Posterior cingulate gyrus (tissue), 11 donors: ENCODE results near the gene MUC6.

Experiments
- DNase-seq, 10 donors: peaks; one replicate each; pipeline versions ENCODE4 v3.0.0 to v3.0.0-alpha.2; 2020 to 2021; ENCODE audit warnings: mixed read lengths in 3 of 10
- intact Hi-C: fragments of 100-400 bp; cut with DNase I; formaldehyde crosslinking; loops from one replicate; pipeline ENCODE4 v1.15.1; 2023

MUC6 gene, protein sequence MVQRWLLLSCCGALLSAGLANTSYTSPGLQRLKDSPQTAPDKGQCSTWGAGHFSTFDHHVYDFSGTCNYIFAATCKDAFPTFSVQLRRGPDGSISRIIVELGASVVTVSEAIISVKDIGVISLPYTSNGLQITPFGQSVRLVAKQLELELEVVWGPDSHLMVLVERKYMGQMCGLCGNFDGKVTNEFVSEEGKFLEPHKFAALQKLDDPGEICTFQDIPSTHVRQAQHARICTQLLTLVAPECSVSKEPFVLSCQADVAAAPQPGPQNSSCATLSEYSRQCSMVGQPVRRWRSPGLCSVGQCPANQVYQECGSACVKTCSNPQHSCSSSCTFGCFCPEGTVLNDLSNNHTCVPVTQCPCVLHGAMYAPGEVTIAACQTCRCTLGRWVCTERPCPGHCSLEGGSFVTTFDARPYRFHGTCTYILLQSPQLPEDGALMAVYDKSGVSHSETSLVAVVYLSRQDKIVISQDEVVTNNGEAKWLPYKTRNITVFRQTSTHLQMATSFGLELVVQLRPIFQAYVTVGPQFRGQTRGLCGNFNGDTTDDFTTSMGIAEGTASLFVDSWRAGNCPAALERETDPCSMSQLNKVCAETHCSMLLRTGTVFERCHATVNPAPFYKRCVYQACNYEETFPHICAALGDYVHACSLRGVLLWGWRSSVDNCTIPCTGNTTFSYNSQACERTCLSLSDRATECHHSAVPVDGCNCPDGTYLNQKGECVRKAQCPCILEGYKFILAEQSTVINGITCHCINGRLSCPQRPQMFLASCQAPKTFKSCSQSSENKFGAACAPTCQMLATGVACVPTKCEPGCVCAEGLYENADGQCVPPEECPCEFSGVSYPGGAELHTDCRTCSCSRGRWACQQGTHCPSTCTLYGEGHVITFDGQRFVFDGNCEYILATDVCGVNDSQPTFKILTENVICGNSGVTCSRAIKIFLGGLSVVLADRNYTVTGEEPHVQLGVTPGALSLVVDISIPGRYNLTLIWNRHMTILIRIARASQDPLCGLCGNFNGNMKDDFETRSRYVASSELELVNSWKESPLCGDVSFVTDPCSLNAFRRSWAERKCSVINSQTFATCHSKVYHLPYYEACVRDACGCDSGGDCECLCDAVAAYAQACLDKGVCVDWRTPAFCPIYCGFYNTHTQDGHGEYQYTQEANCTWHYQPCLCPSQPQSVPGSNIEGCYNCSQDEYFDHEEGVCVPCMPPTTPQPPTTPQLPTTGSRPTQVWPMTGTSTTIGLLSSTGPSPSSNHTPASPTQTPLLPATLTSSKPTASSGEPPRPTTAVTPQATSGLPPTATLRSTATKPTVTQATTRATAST (N-terminal part only)

DNA sequence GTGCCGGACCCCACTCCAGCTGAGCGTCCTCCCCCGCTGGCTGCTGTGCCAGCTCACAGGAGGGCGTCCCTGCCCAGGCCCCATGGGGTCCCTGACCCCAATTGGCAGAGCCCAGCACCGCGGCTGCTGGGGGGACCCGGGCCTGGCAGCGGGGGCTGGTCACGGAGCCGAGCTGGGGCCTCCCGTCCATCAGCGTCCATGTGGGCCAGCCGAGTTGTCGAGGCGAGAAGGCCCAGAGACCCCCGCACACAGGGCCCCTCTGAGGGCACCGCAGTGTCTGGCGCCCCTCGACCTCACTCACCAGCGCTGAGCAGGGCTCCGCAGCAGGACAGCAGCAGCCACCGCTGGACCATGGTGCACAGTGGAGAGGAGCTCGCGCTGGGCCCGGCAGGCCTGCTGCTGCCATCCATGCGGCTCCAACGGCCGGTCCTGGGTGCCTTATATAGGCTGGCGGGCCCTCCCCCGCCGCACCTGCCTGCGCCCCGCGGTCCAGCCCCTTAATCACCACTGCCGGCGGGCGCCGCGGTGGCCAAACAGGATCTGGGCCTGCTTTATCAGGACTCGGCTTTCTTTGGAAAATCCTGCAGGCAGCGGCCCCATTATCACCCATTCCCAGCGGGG is at the start of gene MUC6:
Gene MUC6, minus strand, starts transcription at position 416 of the 621 bp plus-strand sequence. Its CDS starts 63 bp downstream, at position 353.
- intact Hi-C loops: no loop called here
- DNase-seq: no peak

DNA sequence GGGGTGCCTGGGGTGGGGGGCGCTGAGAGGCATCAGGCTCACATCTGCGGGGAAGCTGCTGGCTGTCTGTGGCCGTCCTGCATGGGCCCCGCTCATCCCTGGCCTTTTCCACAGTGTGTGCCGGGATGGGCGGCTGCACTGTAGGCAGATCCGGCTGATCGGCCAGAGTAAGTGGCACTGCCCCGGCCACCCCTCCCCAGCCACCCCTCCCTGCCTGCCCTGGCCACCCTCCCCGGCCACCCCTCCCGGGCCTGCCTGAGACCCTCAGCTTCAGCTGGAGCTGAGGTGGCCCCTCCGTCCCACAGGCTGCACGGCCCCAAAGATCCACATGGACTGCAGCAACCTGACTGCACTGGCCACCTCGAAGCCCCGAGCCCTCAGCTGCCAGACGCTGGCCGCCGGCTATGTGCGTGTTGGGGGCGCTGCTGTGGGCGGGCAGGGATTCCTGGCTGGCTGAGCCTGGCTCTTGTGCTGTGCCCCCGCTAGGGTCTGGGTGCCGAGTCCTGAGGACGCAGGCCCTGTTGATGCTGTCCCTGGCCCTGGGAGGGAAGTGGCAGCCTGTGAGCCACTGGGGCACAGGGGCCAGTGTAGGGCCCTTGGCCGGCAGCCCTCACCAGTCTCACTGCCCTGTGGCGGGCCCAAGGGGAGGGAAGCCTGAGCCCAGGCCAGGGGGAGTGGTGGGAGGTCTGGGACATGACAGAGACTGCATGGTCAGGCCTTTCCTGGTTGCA is 49.1 kb upstream of the MUC6 start:
- DNase-seq: peak in 7 of 10 donors; percentile 5 to 80 (median 26)
- intact Hi-C loops: no loop called here

DNA sequence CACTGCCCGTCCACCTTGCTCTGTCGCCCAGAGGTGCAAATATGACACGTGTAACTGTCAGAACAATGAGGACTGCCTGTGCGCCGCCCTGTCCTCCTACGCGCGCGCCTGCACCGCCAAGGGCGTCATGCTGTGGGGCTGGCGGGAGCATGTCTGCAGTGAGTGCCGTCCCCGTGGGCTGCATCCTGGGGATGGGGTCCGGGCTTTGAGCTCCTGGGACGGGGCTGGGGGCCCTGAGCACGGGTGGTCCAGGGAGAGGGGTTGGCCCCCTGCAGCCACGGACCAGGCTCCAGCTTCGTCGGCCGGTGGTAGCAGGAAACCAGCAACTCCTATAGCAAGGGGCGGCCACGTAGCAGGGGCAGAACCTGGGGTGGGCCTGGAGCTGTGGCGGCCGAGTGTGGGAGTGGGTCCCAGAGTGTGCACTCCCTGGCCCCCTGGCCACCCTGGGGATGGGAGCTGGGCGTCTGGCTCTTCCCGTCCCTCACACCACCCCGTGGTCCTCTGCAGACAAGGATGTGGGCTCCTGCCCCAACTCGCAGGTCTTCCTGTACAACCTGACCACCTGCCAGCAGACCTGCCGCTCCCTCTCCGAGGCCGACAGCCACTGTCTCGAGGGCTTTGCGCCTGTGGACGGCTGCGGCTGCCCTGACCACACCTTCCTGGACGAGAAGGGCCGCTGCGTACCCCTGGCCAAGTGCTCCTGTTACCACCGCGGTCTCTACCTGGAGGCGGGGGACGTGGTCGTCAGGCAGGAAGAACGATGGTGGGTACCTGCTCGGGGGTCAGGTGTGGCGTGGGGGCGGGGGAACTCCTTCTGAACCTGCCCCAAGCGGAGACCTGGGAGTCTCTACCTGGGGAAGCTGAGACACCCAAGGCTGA is 48.3 kb upstream of the MUC6 start:
- DNase-seq: peak in 7 of 10 donors; percentile 0 to 73 (median 12)
- intact Hi-C loops: no loop called here

DNA sequence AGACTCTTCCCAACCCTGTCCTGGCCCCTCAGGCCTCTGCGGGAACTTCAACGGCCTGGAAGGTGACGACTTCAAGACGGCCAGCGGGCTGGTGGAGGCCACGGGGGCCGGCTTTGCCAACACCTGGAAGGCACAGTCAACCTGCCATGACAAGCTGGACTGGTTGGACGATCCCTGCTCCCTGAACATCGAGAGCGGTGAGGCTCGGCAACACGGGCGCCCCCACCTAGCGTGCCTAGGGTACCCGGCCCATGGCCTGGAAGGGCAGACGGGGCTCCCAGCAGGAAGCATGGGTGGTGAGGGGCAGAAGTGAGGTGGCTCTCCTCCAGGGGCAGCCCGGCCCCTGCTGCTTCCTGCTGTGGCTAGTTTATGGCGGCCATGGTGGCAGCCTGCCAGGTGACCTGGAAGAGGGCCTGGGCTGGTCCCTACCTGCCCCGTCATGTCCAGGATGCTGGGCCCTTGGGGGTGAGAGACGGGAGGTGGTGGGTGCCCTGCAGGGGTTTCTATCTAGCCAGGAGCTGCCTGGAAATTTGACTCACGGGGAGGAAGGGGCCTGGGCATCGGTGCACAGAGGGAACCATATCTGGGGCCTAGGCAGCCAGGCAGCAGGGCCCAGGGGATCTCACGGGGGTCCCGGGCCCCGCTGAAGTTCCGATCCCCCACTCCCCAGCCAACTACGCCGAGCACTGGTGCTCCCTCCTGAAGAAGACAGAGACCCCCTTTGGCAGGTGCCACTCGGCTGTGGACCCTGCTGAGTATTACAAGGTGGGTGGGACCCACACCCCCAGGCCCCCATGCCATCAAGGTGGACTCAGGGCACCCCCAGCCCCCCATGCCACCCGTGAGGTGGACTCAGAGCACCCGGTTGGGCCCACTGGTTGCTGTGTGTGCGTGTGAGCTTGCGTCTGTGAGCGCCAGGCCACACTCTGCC is 47.4 kb upstream of the MUC6 start:
- intact Hi-C loops: no loop called here
- DNase-seq: peak in 7 of 10 donors; percentile 5 to 83 (median 27)

DNA sequence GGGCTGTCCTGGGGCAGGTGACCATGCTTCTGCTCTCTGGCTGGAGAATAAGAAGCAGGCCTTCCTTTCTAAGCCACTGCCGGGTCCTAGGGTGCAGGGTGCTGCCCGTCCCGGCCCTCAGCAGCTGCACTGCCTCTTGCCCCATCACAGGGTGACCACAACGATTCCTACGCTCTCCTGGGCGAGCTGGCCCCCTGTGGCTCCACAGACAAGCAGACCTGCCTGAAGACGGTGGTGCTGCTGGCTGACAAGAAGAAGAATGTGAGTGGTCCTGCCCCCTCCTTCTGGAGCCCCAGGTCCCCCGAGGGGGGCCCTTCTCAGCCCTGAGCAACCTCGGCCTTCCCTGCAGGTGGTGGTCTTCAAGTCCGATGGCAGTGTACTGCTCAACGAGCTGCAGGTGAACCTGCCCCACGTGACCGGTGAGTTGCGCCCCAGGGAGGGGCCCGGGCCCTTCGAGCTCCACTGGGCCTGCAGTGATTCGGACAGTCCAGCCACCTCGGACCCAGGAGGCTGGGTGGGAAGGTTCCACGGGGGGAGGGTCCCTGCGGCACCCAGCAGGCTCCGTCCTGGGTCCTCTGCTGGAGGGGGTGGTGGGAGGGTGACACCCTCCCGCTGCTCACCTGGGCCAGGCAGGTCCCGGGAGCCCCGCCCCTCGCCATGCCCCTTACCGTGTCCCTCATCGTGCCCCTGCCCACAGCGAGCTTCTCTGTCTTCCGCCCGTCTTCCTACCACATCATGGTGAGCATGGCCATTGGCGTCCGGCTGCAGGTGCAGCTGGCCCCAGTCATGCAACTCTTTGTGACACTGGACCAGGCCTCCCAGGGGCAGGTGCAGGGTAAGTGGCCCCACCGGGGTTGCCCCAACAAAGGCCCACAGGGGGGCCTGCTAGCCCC is 46.5 kb upstream of the MUC6 start:
- DNase-seq: peak in 6 of 10 donors; percentile 3 to 80 (median 36)
- intact Hi-C loops: no loop called here

DNA sequence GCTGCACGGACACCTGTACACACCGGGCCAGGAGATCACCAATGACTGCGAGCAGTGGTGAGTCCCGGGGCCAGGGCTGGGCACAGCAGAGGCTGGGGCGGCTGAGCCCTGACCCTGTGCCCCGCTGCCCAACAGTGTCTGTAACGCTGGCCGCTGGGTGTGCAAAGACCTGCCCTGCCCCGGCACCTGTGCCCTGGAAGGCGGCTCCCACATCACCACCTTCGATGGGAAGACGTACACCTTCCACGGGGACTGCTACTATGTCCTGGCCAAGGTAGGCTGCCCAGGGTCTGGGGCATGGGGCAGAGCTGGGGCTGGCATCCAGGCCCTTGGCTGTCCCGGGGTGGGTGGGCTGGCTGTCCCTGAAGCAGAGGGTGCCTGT is 45.8 kb upstream of the MUC6 start:
- DNase-seq: peak in 5 of 10 donors; percentile 6 to 72 (median 47)
- intact Hi-C loops: no loop called here

DNA sequence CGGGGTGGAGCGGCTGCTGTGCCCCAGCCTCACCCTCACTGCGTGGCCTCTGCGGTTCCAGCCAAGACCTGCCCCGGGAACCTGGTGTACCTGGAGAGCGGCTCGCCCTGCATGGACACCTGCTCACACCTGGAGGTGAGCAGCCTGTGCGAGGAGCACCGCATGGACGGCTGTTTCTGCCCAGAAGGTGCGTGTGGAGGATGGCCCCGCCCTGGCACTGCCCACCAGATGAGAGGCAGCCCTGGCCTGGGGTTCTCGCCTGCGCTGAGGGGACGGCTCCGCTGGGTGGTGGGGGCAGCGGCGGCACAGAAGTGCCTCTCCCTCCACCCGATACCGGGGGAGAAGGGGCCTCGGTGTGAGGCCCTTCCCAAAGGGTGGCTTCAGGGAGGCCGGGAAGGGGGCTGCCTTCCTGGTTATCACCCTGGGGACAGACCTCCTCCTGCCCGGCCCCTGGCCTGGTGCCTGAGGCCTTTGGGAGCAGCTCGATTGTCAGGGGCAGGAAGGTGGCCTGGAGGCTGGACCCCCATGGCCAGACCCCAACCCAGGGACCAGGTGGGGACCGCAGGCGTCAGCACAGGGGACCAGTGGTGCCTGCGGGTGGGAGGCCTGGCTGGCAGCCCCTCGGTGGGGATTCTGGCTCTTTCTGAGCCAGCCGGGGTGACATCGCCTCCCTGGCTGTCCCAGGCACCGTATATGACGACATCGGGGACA is 45.2 kb upstream of the MUC6 start:
- peak in 4 of 10 donors; percentile 25 to 82 (median 72) for DNase-seq
- intact Hi-C loops: no loop called here

DNA sequence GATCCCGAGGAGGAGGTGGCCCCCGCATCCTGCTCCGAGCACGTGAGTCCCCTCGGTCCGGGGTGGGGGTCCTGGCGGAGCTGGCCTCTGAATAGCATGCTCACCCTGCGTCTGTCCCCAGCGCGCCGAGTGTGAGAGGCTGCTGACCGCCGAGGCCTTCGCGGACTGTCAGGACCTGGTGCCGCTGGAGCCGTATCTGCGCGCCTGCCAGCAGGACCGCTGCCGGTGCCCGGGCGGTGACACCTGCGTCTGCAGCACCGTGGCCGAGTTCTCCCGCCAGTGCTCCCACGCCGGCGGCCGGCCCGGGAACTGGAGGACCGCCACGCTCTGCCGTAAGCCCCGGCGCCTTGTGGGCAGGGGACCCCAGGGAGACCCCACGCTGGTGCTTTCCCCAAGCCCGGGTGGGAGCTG is 41.7 kb upstream of the MUC6 start:
- DNase-seq: peak in 6 of 10 donors; percentile 6 to 86 (median 39)
- intact Hi-C loops: no loop called here

DNA sequence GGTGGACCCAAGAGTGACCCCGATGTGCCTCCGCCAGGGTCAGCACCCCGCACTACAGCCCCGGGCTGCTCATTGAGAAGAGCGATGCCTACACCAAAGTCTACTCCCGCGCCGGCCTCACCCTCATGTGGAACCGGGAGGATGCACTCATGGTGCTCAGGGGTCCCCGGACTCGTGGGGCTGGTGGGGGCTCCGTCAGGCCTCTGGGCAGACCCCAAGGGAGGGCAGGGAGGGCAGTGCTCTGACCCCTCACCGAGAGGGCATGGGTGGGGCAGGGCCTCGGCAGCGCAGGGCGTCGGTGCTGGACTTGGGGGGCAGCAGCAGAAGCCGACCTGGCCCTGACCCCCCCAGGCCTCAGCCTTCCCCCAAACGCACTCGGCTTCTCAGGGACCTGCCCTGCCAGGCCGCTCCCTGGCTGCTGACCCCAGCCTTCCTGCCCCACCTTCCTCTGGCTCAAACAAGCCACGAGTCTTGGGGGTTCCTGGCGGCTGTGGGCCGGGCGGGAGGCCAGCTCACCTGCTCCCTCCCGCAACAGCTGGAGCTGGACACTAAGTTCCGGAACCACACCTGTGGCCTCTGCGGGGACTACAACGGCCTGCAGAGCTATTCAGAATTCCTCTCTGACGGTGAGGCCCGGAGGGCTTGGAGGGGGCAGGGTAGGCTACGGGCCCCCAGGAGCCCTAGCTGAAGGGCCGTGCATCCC is 41.0 kb upstream of the MUC6 start:
- intact Hi-C loops: no loop called here
- DNase-seq: peak in 5 of 10 donors; percentile 6 to 76 (median 13)

DNA sequence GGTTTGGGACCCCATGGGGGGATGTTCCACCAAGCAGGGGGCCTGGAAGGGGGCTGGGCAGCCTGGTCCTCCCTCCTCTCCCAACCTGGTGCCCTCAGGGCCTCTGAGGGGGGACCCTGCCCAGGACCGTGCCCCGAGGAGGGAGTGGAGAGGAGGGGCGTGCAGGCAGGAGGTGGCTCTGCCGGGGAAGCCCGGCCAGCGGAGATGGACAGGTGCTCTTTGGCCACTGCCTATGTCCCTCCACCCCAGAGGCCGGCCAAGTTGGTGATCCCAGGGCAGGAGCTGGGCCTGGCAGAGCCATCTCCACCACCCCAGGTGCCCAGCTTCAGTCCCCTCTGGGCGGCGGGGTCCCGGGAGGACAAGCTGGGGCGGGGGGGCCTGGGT is 40.5 kb upstream of the MUC6 start:
- intact Hi-C loops: no loop called here
- peak in 4 of 10 donors; percentile 4 to 67 (median 32) for DNase-seq

DNA sequence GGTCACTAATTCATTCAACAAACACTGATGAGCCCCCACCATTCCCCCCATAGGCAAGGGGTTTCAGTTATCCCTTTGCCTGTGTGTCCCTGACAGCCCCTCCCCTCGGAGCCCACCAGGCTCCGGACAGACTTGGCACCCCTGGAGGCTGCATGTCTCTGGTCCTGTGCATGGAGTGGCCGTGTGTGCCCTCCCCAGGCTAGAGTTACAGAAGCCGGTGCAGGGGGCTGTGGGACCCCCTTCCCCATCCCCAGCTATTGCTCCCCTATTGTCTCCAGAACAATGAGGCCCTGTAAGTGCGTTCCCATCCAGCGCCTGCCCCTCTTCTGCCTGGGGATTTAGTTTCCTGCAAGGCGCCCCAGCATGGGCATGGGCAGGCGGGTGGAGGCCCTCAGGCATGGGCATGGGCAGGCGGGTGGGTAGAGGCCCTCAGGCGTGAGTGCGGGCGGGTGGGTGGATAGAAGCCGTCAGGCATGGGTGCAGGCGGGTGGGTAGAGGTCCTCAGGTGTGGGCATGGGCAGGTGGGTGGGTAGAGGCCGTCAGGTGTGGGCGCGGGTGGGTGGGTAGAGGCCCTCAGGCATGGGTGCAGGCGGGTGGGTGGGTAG is 39.6 kb upstream of the MUC6 start:
- peak in 5 of 10 donors; percentile 2 to 78 (median 18) for DNase-seq
- intact Hi-C loops: no loop called here

DNA sequence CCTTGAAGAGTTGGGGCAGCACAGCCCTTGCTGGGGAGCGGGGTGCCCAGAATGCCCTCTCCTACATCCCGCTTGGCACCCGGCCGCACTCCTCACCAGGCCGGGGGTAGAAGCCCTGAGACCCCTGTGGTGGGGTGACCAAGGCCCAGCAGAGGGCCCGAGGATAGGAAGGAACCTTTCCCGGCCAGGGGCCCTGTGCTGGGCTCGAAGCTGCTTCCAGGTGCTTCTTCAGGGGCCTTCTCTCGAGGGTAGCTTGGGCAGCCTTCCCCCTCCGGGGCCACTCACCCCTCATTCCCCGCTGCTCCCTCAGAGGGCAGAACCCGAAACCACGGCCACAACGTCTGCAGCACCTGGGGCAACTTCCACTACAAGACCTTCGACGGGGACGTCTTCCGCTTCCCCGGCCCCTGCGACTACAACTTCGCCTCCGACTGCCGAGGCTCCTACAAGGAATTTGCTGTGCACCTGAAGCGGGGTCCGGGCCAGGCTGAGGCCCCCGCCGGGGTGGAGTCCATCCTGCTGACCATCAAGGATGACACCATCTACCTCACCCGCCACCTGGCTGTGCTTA is 38.9 kb upstream of the MUC6 start:
- intact Hi-C loops: no loop called here

DNA sequence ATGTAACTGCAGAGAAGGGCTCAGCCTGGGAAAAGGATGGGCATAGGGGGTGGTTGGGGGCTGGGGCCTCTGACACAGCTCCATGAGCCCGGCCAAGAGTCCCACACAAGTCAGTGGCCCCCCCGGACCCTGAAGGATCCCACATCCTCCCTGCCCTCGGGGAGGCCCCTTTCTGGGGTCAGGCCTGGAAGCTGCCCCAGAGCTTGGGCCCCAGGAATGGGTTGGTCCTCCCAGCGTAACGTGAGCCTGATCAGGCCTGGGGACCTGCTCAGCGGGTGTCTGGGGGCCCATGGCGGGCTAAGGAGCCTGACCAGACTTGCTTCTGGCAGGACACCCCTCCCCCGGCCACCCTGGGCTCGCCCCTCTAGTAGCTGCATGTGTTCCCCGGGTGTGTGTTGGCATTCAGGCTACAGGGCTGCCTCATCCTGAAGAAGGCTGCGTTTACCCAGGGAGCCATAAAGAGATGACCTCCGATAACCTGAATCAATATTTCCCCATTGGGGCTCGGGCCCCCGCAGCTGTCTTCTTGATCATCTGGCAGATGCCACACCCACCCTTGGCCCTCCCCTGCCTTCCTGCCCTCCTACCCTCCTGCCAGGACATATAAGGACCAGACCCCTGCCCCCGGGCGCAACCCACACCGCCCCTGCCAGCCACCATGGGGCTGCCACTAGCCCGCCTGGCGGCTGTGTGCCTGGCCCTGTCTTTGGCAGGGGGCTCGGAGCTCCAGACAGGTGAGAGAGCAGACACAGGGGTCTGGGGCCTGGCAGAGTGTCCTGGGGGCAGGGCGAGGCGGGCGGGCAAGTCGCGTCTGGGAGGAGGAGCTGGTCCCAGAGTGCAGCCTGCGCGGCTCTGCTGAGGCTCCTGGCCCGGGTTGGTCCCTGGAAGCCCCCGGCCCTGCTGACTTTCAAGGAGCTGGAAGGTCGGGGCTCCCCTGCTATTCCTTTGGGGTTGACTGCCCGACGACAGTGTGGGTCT is 38.0 kb upstream of the MUC6 start, which contains the start of gene MUC2:
Gene MUC2, plus strand, starts transcription at position 631 of the 978 bp plus-strand sequence.
- intact Hi-C loops: no loop called here
- peak in 6 of 10 donors; percentile 5 to 84 (median 44) for DNase-seq

More for the DNA sequence above, 38.9 kb upstream of the MUC6 start:
- DNase-seq: peak in 6 of 10 donors; percentile 5 to 79 (median 46)
